GM12878 (cell line): ENCODE measurements around the gene CCDC83. TPM values are rescaled to one million over a fixed set of nuclear protein-coding genes. Genes with fewer than 3 reads are reported as not detected.

Experiments
- ATAC-seq: fragments of 200-7000 bp; cut with Tn5 transposase; 3 replicates; pipeline ENCODE4 v1.9.1; 2020; ENCODE audit warnings: mild to moderate bottlenecking, moderate library complexity
- BruUV-seq: library from RNA; stranded (reverse); fragments of 400-500 nt; replicated peaks from 2 replicates; lab custom pipeline; 2021; lab: Mats Ljungman, UMichigan
- CTCF ChIA-PET: fragments of 300-600 bp; sonication (Branson Sonifier 250); formaldehyde crosslinking; extraction: SDS; loops from one replicate; lab custom pipeline; 2021; ENCODE audit warnings: inconsistent platforms; lab: Yijun Ruan, JAX
- POLR2A ChIA-PET: fragments of 350-600 bp; formaldehyde crosslinking; extraction: SDS; loops from one replicate; lab custom pipeline; 2021; ENCODE audit warnings: inconsistent platforms; lab: Charles Lee
- RAD21 ChIA-PET: fragments of 300-600 bp; sonication (Branson Sonifier 250); formaldehyde crosslinking; loops from one replicate; lab custom pipeline; 2023; ENCODE audit warnings: antibody characterized with exemption; ENCODE audit not compliant: unreplicated experiment; lab: Charles Lee
- SMC1A ChIA-PET: fragments of 300-600 bp; sonication (Branson Sonifier 250); formaldehyde crosslinking; loops from one replicate; lab custom pipeline; 2023; ENCODE audit not compliant: unreplicated experiment, uncharacterized antibody; lab: Charles Lee
- DNase-seq: peaks from one replicate; pipeline ENCODE4 v3.0.0-alpha.2; 2011; ENCODE audit warnings: low read depth, low spot score
- FAIRE-seq: peaks from 3 replicates; lab custom pipeline; 2011; peaks lifted over from hg19 to GRCh38; lab: Jason Lieb, UNC
- H2AFZ ChIP-seq: 2 replicates; pipeline ENCODE4 v1.6.0; 2011; ENCODE audit warnings: low read depth, low read length, control low read depth; ENCODE audit not compliant: control insufficient read depth
- H3K27ac ChIP-seq: 2 replicates; pipeline ENCODE4 v1.5.1; 2011; ENCODE audit warnings: control low read depth; ENCODE audit not compliant: control insufficient read depth, insufficient read depth
- H3K27me3 ChIP-seq, 2 experiments: replicated peaks in 1 of 2; 2 replicates each; pipeline versions ENCODE4 v1.6.0 to v1.6.1; 2011; ENCODE audit warnings: low read length in 1 of 2; ENCODE audit not compliant: control insufficient read depth in 2 of 2, insufficient read depth in 2 of 2
- H3K36me3 ChIP-seq, 2 experiments: 2 replicates each; pipeline ENCODE4 v1.5.1; 2011; ENCODE audit warnings: low read length in 1 of 2; ENCODE audit not compliant: control insufficient read depth in 2 of 2, insufficient read depth in 2 of 2
- H3K4me1 ChIP-seq: 2 replicates; pipeline ENCODE4 v1.6.1; 2011; ENCODE audit warnings: mild to moderate bottlenecking, low read length, moderate library complexity, mixed read lengths; ENCODE audit not compliant: control insufficient read depth, insufficient read depth
- H3K4me2 ChIP-seq: 2 replicates; pipeline ENCODE4 v1.6.0; 2011; ENCODE audit warnings: control low read depth; ENCODE audit not compliant: control insufficient read depth, insufficient read depth
- H3K4me3 ChIP-seq: fragments of 200-600 bp; sonication (generic); 2 replicates; pipeline ENCODE4 v1.5.1; 2016
- H3K79me2 ChIP-seq: 2 replicates; pipeline ENCODE4 v1.6.0; 2011; ENCODE audit warnings: low read length; ENCODE audit not compliant: control insufficient read depth, insufficient read depth
- H3K9ac ChIP-seq: 2 replicates; pipeline ENCODE4 v1.8.0; 2011; ENCODE audit warnings: low read length, control low read depth, mixed read lengths; ENCODE audit not compliant: control insufficient read depth, insufficient read depth
- H3K9me3 ChIP-seq: replicated peaks from 3 replicates; pipeline ENCODE4 v1.5.1; 2011; ENCODE audit warnings: mild to moderate bottlenecking, low read length; ENCODE audit not compliant: control insufficient read depth, insufficient read depth
- H4K20me1 ChIP-seq: 2 replicates; pipeline ENCODE4 v1.6.0; 2011; ENCODE audit not compliant: control insufficient read depth, insufficient read depth
- DPF2 ChIP-seq: fragments of 450-650 bp; IDR thresholded peaks from 2 replicates; pipeline ENCODE4 v1.6.1; 2017; ENCODE audit warnings: mild to moderate bottlenecking
- KAT2A ChIP-seq: conservative IDR thresholded peaks from 2 replicates; pipeline ENCODE4 v1.6.1; 2011; ENCODE audit warnings: low read depth, low read length; ENCODE audit not compliant: control insufficient read depth
- MYC ChIP-seq: IDR thresholded peaks from 2 replicates; pipeline ENCODE4 v1.6.1; 2011; ENCODE audit warnings: mild to moderate bottlenecking, low read length, moderate library complexity, inconsistent platforms; ENCODE audit not compliant: insufficient read depth, insufficient replicate concordance, insufficient read length, severe bottlenecking
- POLR2A ChIP-seq: IDR thresholded peaks from 2 replicates; pipeline ENCODE4 v1.6.1; 2011; ENCODE audit warnings: low read depth, mild to moderate bottlenecking, low read length
- RAD21 ChIP-seq: IDR thresholded peaks from 2 replicates; pipeline ENCODE4 v1.6.1; 2011; ENCODE audit warnings: mild to moderate bottlenecking, low read depth, low read length, moderate library complexity; ENCODE audit not compliant: insufficient read depth
- RELA ChIP-seq: fragments of 450-650 bp; IDR thresholded peaks from 2 replicates; pipeline ENCODE4 v1.8.0; 2014; ENCODE audit warnings: borderline replicate concordance; ENCODE audit not compliant: partially characterized antibody
- RUNX3 ChIP-seq: IDR thresholded peaks from 2 replicates; pipeline ENCODE4 v1.6.1; 2012; ENCODE audit warnings: low read length, inconsistent platforms
- SP1 ChIP-seq: IDR thresholded peaks from one replicate; pipeline ENCODE4 v1.6.1; 2011; ENCODE audit warnings: low read depth, low read length
- SPI1 ChIP-seq: IDR thresholded peaks from 2 replicates; pipeline ENCODE4 v1.6.1; 2011; ENCODE audit warnings: low read depth, mild to moderate bottlenecking, low read length, moderate library complexity, borderline replicate concordance; ENCODE audit not compliant: insufficient read depth
- ZZZ3 ChIP-seq: IDR thresholded peaks from 2 replicates; pipeline ENCODE4 v1.6.1; 2011; ENCODE audit warnings: low read depth; ENCODE audit not compliant: control insufficient read depth, insufficient read length
- WGBS: methylation state at CpG from one replicate; pipeline ENCODE4 v1.1.6; 2016; ENCODE audit warnings: low lambda C conversion rate; ENCODE audit not compliant: insufficient replicate concordance, insufficient coverage; ENCODE audit errors: missing lambda C conversion rate; 5-methylcytosine and 5-hydroxymethylcytosine counted together
- in situ Hi-C: fragments of 300-500 bp; cut with MboI; formaldehyde crosslinking; loops from 9 replicates; pipeline ENCODE4 v1.14.3; 2018; ENCODE audit warnings: mixed read lengths
- intact Hi-C: fragments of 100-400 bp; cut with micrococcal nuclease; formaldehyde crosslinking; loops from one replicate; pipeline ENCODE4 v1.14.2; 2022; ENCODE audit not compliant: unreplicated experiment
- polyA plus RNA-seq, 11 experiments: library from polyadenylated mRNA; depleted of rRNA in 4 of 11; unstranded in 6 of 11; stranded (reverse) in 5 of 11; fragments of >200 nt; fragmentation: Nextera tagmentation in 4 of 11; fragmentation: Illumina TruSeq in 1 of 11; extraction: Ambion mirVana in 4 of 11; extraction: Trizol in 1 of 11; gene quantifications; 1 replicate in 1 of 11; 2 replicates in 10 of 11; pipeline versions ENCODE4 v1.2.1 to v1.2.3, GENCODE V29; 2011 to 2016; ENCODE audit warnings: inconsistent platforms in 2 of 11, missing spikeins in 2 of 11, low read depth in 1 of 11
- total RNA-seq, 4 experiments: library from RNA; depleted of rRNA in 3 of 4; stranded (reverse); fragments of >200 nt in 3 of 4; fragmentation: Illumina TruSeq in 1 of 4; extraction: Trizol in 1 of 4; gene quantifications; 2 replicates each; pipeline versions ENCODE4 v1.2.1 to v1.2.3, GENCODE V29; 2013 to 2021
- TF ChIP-seq, protein P1 (sequence below): fragments of 150-350 bp; IDR thresholded peaks from 2 replicates; pipeline ENCODE4 v1.6.1; 2016; ENCODE audit warnings: low read depth, low read length
- TF ChIP-seq, protein P2 (sequence below): fragments of 450-650 bp; IDR thresholded peaks from 2 replicates; pipeline ENCODE4 v1.6.1; 2017; ENCODE audit warnings: mild to moderate bottlenecking, moderate library complexity

The CCDC83 gene
- total and polyA plus RNA-seq, 10 of the 15 experiments (the other 5 are each of a cell fraction or from before 2014, with no cell fraction given), result not detected

DNA sequence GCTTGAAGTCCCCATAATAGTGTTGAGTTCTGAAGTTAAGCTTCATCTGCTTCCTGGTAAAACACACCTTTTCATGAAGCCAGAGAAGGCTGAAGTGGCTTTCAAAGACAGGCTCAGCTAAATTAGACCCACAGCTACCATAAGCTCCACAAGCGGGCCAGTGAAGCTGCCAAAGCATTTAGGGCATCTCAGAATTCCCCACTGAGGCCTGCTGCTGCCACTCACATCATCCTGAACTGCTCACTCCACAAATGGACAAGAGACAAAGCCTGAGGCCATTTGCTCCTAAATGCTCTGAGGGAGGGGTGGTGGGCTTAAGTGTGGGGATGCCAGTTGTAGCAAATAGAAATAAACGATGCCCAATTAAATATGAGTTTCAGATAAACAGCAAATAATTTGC lies 14.6 kb downstream of the CCDC83 start (continued):
- TF ChIP-seq, protein P1, sequence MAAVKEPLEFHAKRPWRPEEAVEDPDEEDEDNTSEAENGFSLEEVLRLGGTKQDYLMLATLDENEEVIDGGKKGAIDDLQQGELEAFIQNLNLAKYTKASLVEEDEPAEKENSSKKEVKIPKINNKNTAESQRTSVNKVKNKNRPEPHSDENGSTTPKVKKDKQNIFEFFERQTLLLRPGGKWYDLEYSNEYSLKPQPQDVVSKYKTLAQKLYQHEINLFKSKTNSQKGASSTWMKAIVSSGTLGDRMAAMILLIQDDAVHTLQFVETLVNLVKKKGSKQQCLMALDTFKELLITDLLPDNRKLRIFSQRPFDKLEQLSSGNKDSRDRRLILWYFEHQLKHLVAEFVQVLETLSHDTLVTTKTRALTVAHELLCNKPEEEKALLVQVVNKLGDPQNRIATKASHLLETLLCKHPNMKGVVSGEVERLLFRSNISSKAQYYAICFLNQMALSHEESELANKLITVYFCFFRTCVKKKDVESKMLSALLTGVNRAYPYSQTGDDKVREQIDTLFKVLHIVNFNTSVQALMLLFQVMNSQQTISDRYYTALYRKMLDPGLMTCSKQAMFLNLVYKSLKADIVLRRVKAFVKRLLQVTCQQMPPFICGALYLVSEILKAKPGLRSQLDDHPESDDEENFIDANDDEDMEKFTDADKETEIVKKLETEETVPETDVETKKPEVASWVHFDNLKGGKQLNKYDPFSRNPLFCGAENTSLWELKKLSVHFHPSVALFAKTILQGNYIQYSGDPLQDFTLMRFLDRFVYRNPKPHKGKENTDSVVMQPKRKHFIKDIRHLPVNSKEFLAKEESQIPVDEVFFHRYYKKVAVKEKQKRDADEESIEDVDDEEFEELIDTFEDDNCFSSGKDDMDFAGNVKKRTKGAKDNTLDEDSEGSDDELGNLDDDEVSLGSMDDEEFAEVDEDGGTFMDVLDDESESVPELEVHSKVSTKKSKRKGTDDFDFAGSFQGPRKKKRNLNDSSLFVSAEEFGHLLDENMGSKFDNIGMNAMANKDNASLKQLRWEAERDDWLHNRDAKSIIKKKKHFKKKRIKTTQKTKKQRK, result no peak
- no peak for TF ChIP-seq DPF2
- TF ChIP-seq SP1, result no peak
- TF ChIP-seq KAT2A, result no peak
- TF ChIP-seq RUNX3, result no peak
- no peak for TF ChIP-seq MYC

GRCh38 chr11:85874265-85874664 lies 19.1 kb downstream of the CCDC83 start:
- intact Hi-C loops (no loop called here), in situ Hi-C loops (no loop called here)
- H3K79me2 ChIP-seq, result no peaks in the 10 kb centered on the region
- FAIRE-seq (no peak), DNase-seq (no peak), ATAC-seq (no peak)
- no peaks in the 10 kb centered on the region for H4K20me1 ChIP-seq
- no peak overlapping the region for H3K27ac ChIP-seq
- ChIA-PET POLR2A (no interaction called here), SMC1A (no interaction called here), RAD21 (no interaction called here), CTCF (no interaction called here)
- H2AFZ ChIP-seq, result no peak overlapping the region
- BruUV-seq, result no TSS peak
- no peak overlapping the region for H3K4me2 ChIP-seq
- no peaks in the 10 kb centered on the region for H3K36me3 ChIP-seq
- no peaks in the 10 kb centered on the region for H3K9me3 ChIP-seq
- TF ChIP-seq SPI1 (no peak), RELA (no peak), RUNX3 (no peak), ZZZ3 (no peak), RAD21 (no peak), POLR2A (no peak)
- TF ChIP-seq, protein P2, sequence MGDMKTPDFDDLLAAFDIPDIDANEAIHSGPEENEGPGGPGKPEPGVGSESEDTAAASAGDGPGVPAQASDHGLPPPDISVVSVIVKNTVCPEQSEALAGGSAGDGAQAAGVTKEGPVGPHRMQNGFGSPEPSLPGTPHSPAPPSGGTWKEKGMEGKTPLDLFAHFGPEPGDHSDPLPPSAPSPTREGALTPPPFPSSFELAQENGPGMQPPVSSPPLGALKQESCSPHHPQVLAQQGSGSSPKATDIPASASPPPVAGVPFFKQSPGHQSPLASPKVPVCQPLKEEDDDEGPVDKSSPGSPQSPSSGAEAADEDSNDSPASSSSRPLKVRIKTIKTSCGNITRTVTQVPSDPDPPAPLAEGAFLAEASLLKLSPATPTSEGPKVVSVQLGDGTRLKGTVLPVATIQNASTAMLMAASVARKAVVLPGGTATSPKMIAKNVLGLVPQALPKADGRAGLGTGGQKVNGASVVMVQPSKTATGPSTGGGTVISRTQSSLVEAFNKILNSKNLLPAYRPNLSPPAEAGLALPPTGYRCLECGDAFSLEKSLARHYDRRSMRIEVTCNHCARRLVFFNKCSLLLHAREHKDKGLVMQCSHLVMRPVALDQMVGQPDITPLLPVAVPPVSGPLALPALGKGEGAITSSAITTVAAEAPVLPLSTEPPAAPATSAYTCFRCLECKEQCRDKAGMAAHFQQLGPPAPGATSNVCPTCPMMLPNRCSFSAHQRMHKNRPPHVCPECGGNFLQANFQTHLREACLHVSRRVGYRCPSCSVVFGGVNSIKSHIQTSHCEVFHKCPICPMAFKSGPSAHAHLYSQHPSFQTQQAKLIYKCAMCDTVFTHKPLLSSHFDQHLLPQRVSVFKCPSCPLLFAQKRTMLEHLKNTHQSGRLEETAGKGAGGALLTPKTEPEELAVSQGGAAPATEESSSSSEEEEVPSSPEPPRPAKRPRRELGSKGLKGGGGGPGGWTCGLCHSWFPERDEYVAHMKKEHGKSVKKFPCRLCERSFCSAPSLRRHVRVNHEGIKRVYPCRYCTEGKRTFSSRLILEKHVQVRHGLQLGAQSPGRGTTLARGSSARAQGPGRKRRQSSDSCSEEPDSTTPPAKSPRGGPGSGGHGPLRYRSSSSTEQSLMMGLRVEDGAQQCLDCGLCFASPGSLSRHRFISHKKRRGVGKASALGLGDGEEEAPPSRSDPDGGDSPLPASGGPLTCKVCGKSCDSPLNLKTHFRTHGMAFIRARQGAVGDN, result no peak
- H3K4me3 ChIP-seq, result no peak overlapping the region
- WGBS, result 15% methylated on average over 1 of the region's 1 CpG
- H3K27me3 ChIP-seq, result no peaks in the 10 kb centered on the region
- no peak overlapping the region for H3K9ac ChIP-seq
- no peaks in the 10 kb centered on the region for H3K4me1 ChIP-seq
